HG03025 (cell line): ENCODE data around the gene DONSON.
A peak's percentile ranks its signal among the peaks of the same experiment; 100 is the strongest.

Experiments used
- ATAC-seq: cut with Tn5 transposase; IDR thresholded peaks from one replicate; pipeline ENCODE4 v1.9.1; 2021; ENCODE audit warnings: mild to moderate bottlenecking, moderate library complexity; ENCODE audit not compliant: unreplicated experiment, low FRiP score

DONSON gene

GRCh38 chr21:33562389-33562788 is 26.1 kb downstream of the DONSON start:
- no peak for ATAC-seq

DNA sequence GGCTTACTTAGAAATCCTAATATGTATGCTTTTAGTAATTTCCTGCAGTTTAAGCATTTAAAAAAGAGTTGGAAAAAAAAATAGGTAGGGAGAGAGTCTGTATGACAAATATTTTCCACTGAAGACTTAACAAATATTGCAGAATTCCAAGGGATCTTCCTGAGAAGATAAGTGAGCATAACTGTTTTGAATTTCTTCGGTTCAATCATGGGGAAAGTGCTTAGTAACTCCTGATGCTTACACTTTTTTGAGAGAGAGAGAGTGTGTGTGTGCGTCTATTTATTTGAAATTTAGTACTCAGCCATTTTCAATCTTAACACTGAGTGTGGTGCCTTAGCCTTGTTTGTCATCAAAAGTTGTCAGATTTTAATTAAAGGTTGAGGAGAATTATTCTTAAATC is 27.1 kb downstream of the DONSON start:
- no peak for ATAC-seq

DNA sequence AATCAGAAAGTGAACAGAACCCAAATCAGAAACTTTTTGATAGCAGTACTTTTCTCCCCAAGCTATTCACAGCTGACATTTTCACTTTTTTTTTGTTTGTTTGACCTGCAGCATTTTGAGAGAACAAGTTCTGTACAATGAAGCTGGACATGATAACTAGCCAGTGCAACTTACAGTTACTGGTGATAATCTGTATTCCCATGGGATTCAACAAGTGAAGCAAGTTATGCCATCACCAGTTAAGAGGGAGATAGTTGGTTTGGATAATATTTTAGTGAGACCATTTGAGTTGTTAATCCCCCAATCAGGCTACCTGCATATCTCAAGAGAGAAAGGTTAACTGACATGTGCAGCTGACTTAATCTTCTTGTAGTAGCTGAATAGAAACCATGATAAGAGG is 27.5 kb downstream of the DONSON start:
- ATAC-seq: no peak

- no peak for ATAC-seq
Measured at GRCh38 chr21:33559813-33560212, 28.7 kb downstream of the DONSON start.

GRCh38 chr21:33558777-33559421 is 29.6 kb downstream of the DONSON start:
- ATAC-seq: no peak

DNA sequence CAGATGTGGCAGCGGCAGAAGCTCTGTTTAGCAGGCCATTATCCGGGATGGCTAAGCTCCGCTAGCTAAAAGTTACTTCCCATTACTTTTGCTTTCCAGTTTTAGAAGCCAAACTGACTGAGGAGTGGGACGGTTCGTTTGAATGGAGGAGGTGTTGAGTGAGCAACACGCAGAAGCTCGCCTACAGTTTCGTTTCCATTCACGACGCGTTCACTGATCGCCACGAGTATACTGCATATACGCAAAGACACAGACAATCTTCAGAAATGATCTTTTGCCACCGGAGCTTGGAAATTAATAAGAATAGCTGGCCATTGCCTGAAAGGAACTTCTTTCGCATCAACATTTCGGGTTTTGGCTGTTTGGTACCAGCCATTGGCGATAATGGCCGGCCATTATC is 31.0 kb downstream of the DONSON start:
- no peak for ATAC-seq

- no peak for ATAC-seq
Measured at GRCh38 chr21:33554982-33555344, 33.5 kb downstream of the DONSON start.

GRCh38 chr21:33554236-33554981 is 34.1 kb downstream of the DONSON start:
- ATAC-seq: no peak

GRCh38 chr21:33552999-33553598 is 35.4 kb downstream of the DONSON start:
- no peak for ATAC-seq

DNA sequence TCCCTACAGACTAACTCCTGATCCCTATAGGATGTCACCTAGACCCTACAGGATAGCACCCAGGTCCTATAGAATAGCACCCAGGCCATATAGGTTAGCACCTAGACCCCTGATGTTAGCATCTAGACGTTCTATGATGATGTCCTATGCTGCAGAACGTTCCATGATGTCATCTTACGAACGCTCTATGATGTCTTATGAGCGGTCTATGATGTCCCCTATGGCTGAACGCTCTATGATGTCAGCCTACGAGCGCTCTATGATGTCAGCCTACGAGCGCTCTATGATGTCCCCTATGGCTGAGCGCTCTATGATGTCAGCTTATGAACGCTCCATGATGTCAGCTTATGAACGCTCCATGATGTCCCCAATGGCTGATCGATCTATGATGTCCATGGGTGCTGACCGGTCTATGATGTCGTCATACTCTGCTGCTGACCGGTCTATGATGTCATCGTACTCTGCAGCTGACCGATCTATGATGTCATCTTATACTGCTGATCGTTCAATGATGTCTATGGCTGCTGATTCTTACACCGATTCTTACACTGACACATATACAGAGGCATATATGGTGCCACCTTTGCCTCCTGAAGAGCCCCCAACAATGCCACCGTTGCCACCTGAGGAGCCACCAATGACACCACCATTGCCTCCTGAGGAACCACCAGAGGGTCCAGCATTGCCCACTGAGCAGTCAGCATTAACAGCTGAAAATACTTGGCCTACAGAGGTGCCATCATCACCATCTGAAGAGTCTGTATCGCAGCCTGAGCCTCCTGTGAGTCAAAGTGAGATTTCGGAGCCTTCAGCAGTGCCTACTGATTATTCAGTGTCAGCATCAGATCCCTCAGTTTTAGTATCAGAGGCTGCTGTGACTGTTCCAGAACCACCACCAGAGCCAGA is 36.1 kb downstream of the DONSON start:
- no peak for ATAC-seq

DNA sequence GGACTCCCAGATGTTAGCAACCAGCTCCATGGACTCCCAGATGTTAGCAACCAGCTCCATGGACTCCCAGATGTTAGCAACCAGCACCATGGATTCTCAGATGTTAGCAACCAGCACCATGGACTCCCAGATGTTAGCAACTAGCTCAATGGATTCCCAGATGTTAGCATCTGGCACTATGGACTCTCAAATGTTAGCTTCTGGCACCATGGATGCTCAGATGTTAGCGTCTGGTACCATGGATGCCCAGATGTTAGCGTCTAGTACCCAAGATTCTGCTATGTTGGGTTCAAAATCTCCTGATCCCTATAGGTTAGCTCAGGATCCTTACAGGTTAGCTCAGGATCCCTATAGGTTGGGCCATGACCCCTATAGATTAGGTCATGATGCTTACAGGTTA is 36.8 kb downstream of the DONSON start:
- no peak for ATAC-seq

DNA sequence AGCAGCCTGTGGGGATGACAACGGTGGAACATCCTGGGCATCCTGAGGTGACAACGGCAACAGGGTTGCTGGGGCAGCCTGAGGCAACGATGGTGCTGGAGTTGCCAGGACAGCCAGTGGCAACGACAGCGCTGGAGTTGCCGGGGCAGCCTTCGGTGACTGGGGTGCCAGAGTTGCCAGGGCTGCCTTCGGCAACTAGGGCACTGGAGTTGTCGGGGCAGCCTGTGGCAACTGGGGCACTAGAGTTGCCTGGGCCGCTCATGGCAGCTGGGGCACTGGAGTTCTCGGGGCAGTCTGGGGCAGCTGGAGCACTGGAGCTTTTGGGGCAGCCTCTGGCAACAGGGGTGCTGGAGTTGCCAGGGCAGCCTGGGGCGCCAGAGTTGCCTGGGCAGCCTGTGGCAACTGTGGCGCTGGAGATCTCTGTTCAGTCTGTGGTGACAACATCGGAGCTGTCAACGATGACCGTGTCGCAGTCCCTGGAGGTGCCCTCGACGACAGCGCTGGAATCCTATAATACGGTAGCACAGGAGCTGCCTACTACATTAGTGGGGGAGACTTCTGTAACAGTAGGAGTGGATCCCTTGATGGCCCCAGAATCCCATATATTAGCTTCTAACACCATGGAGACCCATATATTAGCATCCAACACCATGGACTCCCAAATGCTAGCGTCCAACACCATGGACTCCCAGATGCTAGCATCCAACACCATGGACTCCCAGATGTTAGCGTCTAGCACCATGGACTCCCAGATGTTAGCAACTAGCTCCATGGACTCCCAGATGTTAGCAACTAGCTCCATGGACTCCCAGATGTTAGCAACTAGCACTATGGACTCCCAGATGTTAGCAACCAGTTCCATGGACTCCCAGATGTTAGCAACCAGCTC is 37.5 kb downstream of the DONSON start:
- no peak for ATAC-seq

DNA sequence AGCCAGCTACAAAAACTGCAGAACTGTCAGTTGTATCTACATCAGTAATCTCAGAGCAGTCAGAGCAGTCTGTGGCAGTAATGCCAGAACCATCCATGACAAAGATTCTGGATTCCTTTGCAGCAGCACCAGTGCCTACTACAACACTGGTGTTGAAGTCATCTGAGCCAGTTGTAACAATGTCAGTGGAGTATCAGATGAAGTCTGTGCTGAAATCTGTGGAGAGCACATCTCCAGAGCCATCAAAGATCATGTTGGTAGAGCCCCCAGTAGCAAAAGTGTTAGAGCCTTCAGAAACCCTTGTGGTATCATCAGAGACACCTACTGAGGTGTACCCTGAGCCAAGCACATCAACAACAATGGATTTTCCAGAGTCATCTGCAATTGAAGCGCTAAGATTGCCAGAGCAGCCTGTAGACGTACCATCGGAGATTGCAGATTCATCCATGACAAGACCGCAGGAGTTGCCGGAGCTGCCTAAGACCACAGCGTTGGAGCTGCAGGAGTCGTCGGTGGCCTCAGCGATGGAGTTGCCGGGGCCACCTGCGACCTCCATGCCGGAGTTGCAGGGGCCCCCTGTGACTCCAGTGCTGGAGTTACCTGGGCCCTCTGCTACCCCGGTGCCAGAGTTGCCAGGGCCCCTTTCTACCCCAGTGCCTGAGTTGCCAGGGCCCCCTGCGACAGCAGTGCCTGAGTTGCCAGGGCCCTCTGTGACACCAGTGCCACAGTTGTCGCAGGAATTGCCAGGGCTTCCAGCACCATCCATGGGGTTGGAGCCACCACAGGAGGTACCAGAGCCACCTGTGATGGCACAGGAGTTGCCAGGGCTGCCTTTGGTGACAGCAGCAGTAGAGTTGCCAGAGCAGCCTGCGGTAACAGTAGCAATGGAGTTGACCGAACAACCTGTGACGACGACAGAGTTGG is 38.4 kb downstream of the DONSON start:
- ATAC-seq: no peak

DNA sequence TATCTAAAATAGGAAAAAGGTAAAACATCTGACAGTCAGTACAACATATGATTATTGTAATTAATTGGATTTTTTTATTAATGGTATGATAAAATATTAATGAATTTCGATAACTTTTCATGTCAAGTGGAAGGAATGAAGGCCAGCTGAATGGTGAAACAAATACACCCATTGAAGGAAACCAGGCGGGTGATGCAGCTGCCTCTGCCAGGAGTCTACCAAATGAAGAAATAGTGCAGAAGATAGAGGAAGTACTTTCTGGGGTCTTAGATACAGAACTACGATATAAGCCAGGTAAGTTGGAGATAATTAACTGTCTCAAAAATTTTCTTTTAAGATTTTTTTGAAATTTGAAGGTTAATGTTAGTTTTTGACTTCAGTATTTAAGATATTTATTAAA is 42.4 kb downstream of the DONSON start:
- ATAC-seq: no peak

DNA sequence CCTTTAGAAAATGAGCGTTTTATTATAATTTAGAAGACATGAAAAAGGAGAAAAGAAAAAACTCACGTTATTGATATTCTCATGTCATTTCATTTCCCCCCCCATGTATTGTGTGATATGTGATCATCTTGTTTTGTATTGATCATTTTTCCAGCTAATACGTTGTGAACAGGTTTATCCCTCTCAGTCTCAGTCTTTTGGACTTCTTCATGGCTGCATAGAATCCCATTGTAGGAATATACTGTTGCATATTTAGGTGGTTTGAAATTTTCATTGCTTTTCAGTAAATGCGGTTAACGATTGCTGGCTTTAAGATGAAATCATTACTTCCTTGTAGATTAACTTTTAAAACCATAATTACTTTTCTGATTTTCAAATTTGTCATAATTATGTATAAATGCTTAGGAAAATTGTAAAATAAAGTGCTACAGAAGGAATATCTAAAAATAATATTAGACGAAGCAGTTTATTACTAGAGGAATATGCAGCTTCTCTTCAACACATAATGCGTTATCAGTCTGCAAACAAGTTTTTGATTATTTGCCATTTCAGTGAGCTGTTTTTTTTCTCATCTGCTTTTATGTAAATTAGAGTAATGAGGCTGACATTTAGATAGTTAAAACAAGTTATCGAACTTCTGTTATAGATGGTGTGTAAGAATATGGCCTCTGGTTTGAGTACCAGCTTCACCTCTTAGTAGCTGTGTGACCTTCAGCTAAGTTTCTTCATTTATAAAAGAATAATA is 43.9 kb downstream of the DONSON start:
- ATAC-seq: no peak

- ATAC-seq: peak; percentile 2
Measured at GRCh38 chr21:33543505-33544129, 44.9 kb downstream of the DONSON start.

- peak; percentile 94 for ATAC-seq
Measured at GRCh38 chr21:33542640-33543504, 45.6 kb downstream of the DONSON start, which contains the start of gene SON. TSS of gene SON (plus strand) at chr21:33543038. CDS start at chr21:33543093, 55 bp downstream.
